ENCODE data around the gene CD27. TPM values are rescaled to one million over a fixed set of nuclear protein-coding genes. Genes with fewer than 3 reads are reported as not detected.

CD27 gene
- total RNA-seq, 3 donors from 2014 or later: 0.64 to 4.3 (median 2.6) TPM

- Histone ChIP-seq H3K36me3 (no peaks in the 10 kb centered on the region), H3K27me3 (no peaks in the 10 kb centered on the region), H3K4me1 (no peaks in the 10 kb centered on the region), H3K27ac (no peak overlapping the region), H3K9me3 (no peaks in the 10 kb centered on the region), H3K4me3 (no peak overlapping the region)
- intact Hi-C loops (cut with DNase I; ENCODE audit: low total_unique reads): no loop called here
- no peak for DNase-seq (ENCODE audit: low spot score in 2 of 2)
- TF ChIP-seq POLR2AphosphoS5 (IDR thresholded peaks at IDR 0.05) (no peak), CTCF (IDR thresholded peaks at IDR 0.05) (no peak), POLR2A (IDR thresholded peaks at IDR 0.05) (no peak)
Measured at GRCh38 chr12:6405963-6406362, 38.8 kb upstream of the CD27 start.

- no peaks in the 10 kb centered on the region for H3K9me3 ChIP-seq
- no peak overlapping the region for H3K4me3 ChIP-seq
- no peak for DNase-seq (ENCODE audit: low spot score in 2 of 2)
- TF ChIP-seq POLR2A (IDR thresholded peaks at IDR 0.05): no peak
- TF ChIP-seq CTCF (IDR thresholded peaks at IDR 0.05): no peak
- TF ChIP-seq POLR2AphosphoS5 (IDR thresholded peaks at IDR 0.05): no peak
- H3K36me3 ChIP-seq: no peaks in the 10 kb centered on the region
- H3K4me1 ChIP-seq: no peaks in the 10 kb centered on the region
- no peaks in the 10 kb centered on the region for H3K27me3 ChIP-seq
- intact Hi-C loops (cut with DNase I; ENCODE audit: low total_unique reads): no loop called here
- no peak overlapping the region for H3K27ac ChIP-seq
Measured at GRCh38 chr12:6407236-6407954, 37.4 kb upstream of the CD27 start.

- H3K9me3 ChIP-seq: no peaks in the 10 kb centered on the region
- H3K36me3 ChIP-seq: no peaks in the 10 kb centered on the region
- intact Hi-C loops (cut with DNase I; ENCODE audit: low total_unique reads): no loop called here
- no peak for DNase-seq (ENCODE audit: low spot score in 2 of 2)
- TF ChIP-seq POLR2A (IDR thresholded peaks at IDR 0.05): no peak
- no peak overlapping the region for H3K4me3 ChIP-seq
- H3K27ac ChIP-seq: no peak overlapping the region
- no peaks in the 10 kb centered on the region for H3K4me1 ChIP-seq
- H3K27me3 ChIP-seq: no peaks in the 10 kb centered on the region
Measured at GRCh38 chr12:6416596-6416995, 28.2 kb upstream of the CD27 start.

GRCh38 chr12:6418796-6419195 lies 26.0 kb upstream of the CD27 start:
- intact Hi-C loops (cut with DNase I; ENCODE audit: low total_unique reads): no loop called here
- no peak overlapping the region for H3K27ac ChIP-seq

GRCh38 chr12:6420364-6420763 lies 24.4 kb upstream of the CD27 start:
- no peak for DNase-seq (ENCODE audit: low spot score in 2 of 2)
- H3K27ac ChIP-seq: no peak overlapping the region
- H3K9me3 ChIP-seq: no peaks in the 10 kb centered on the region
- H3K4me1 ChIP-seq: peaks cover 0 to 4% of the 10 kb centered on the region in 2 donors
- no peaks in the 10 kb centered on the region for H3K27me3 ChIP-seq
- no peak for TF ChIP-seq POLR2A (IDR thresholded peaks at IDR 0.05)
- no peak for TF ChIP-seq POLR2AphosphoS5 (IDR thresholded peaks at IDR 0.05)
- no peak for TF ChIP-seq CTCF (IDR thresholded peaks at IDR 0.05)
- intact Hi-C loops (cut with DNase I; ENCODE audit: low total_unique reads): loop anchor here (10.0 kb wide), 1 partner anchor 114 kb away; the partner anchor contains the start of gene GAPDH
- no peak overlapping the region for H3K4me3 ChIP-seq
- no peaks in the 10 kb centered on the region for H3K36me3 ChIP-seq

More at GRCh38 chr12:6418796-6419195, 26.0 kb upstream of the CD27 start:
- Histone ChIP-seq H3K4me3 (no peak overlapping the region), H3K36me3 (no peaks in the 10 kb centered on the region), H3K9me3 (no peaks in the 10 kb centered on the region), H3K4me1 (peaks cover 0 to 3% of the 10 kb centered on the region in 2 donors), H3K27me3 (no peaks in the 10 kb centered on the region)
- no peak for TF ChIP-seq POLR2AphosphoS5 (IDR thresholded peaks at IDR 0.05)
- TF ChIP-seq CTCF (IDR thresholded peaks at IDR 0.05): no peak
- TF ChIP-seq POLR2A (IDR thresholded peaks at IDR 0.05): no peak
- no peak for DNase-seq (ENCODE audit: low spot score in 2 of 2)
